Measurements from ENCODE around the gene XRCC5.

DNA sequence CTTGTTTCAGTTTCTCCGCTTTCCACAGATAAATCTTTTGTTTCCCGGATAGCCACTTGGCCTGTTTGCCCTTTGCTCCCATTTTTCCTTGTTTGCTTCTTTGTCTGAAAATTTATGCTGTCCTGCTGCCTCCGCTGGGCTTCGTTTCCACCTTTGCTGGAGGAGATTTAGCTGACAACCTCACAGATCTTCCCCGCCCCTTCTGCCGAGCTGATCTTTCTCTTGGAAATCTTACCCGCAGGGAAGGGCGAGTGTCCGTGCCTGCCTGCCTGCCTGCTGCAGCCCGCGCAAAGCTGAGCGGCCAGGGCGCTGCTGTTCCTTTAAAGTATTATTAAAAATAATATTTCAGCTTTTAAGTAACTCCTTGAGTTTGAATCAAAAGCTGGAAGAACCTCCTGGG is 1.4 kb upstream of the XRCC5 start:
- TF ChIP-seq POLR2A (IDR thresholded peaks at IDR 0.05) (no peak), CTCF (IDR thresholded peaks at IDR 0.05) (no peak), POLR2AphosphoS5 (IDR thresholded peaks at IDR 0.05) (no peak)
